OCI-LY3 (cell line): ENCODE data around the gene HTATIP2.

Experiments
- H2AFZ ChIP-seq: fragments of 200-600, 300-600 bp; shearing (Covaris generic); 2 replicates; pipeline ENCODE4 v1.6.0; 2014; ENCODE audit warnings: antibody characterized with exemption, low read depth, low read length
- H3K27ac ChIP-seq: fragments of 200-600, 300-600 bp; sonication (generic); 2 replicates; pipeline ENCODE4 v1.5.1; 2014; ENCODE audit warnings: mild to moderate bottlenecking, low read length, moderate library complexity, mixed read lengths
- H3K27me3 ChIP-seq: fragments of 200-600, 300-600 bp; sonication (generic); 2 replicates; pipeline ENCODE4 v1.6.1; 2014; ENCODE audit warnings: low read depth, low read length, mixed read lengths
- H3K36me3 ChIP-seq: fragments of 200-600, 300-600 bp; sonication (generic); replicated peaks from 2 replicates; pipeline ENCODE3; 2014; ENCODE audit warnings: low read depth, low read length, mixed read lengths
- H3K4me1 ChIP-seq: fragments of 300-600, 200-600 bp; sonication (generic); 2 replicates; pipeline ENCODE4 v1.6.1; 2014; ENCODE audit warnings: low read length, mixed read lengths
- H3K4me2 ChIP-seq: fragments of 200-600, 300-600 bp; sonication (generic); 2 replicates; pipeline ENCODE4 v1.6.1; 2014; ENCODE audit warnings: low read length, mixed read lengths
- H3K4me3 ChIP-seq: fragments of 300-600, 200-600 bp; sonication (generic); 2 replicates; pipeline ENCODE4 v1.5.1; 2014; ENCODE audit warnings: antibody characterized with exemption, mild to moderate bottlenecking, low read length, moderate library complexity
- H3K79me2 ChIP-seq: fragments of 300-600, 200-600 bp; shearing (Covaris generic); 2 replicates; pipeline ENCODE4 v1.6.1; 2014; ENCODE audit warnings: mild to moderate bottlenecking, low read length, mixed read lengths
- H3K9ac ChIP-seq: fragments of 300-600, 200-600 bp; shearing (Covaris generic); 2 replicates; pipeline ENCODE4 v1.6.0; 2014; ENCODE audit warnings: mild to moderate bottlenecking, low read length, moderate library complexity
- H3K9me3 ChIP-seq: fragments of 200-600, 300-600 bp; shearing (Covaris generic); 2 replicates; pipeline ENCODE4 v1.6.1; 2014; ENCODE audit warnings: low read length, mixed read lengths; ENCODE audit not compliant: insufficient read depth
- H4K20me1 ChIP-seq: fragments of 200-600, 300-600 bp; sonication (generic); 2 replicates; pipeline ENCODE4 v1.6.1; 2016; ENCODE audit warnings: low read length, mixed read lengths; ENCODE audit not compliant: insufficient read depth
- EZH2phosphoT487 ChIP-seq: fragments of 200-600 bp; shearing (Covaris generic); IDR thresholded peaks from 2 replicates; pipeline ENCODE4 v1.6.1; 2018; ENCODE audit warnings: antibody characterized with exemption, mixed run types, low read depth
- TF ChIP-seq, protein P1 (sequence below): fragments of 200-600, 300-600 bp; sonication (generic); IDR thresholded peaks from 2 replicates; pipeline ENCODE4 v1.5.1; 2014; ENCODE audit warnings: antibody characterized with exemption, low read length, low read depth

HTATIP2 gene

DNA sequence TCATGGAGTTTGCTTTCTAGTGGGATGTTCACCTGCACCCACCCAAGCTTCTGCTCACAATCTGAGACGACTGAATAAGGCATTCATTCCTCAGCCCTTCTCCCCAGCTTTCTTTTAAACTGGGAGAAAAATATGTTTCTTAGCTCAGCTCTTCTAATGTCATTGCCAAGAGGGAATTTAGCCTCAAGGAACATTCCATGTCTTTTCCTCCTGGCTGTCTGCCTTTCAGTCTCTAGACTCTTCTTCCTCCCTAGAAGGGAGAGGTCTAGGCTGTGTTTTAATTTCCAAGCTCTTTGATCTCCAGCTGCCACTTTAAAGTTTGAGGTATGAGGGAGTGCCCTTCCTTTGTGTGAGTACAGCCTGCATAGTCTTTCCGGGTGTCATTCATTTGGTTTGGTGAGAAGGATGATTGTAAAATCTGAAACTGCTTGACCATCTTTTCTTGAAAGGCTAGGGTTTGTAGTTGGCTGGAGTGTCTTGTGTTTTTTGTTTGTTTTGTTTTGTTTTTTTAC lies 11.7 kb upstream of the HTATIP2 start:
- Histone ChIP-seq H3K27ac (no peak overlapping the region), H2AFZ (no peak overlapping the region), H3K9me3 (no peaks in the 10 kb centered on the region), H3K9ac (no peak overlapping the region), H3K4me2 (no peak overlapping the region), H3K4me3 (no peak overlapping the region), H3K36me3 (no peaks in the 10 kb centered on the region), H4K20me1 (no peaks in the 10 kb centered on the region), H3K79me2 (no peaks in the 10 kb centered on the region), H3K4me1 (peaks cover 10% of the 10 kb centered on the region), H3K27me3 (no peaks in the 10 kb centered on the region)
- TF ChIP-seq, protein P1, sequence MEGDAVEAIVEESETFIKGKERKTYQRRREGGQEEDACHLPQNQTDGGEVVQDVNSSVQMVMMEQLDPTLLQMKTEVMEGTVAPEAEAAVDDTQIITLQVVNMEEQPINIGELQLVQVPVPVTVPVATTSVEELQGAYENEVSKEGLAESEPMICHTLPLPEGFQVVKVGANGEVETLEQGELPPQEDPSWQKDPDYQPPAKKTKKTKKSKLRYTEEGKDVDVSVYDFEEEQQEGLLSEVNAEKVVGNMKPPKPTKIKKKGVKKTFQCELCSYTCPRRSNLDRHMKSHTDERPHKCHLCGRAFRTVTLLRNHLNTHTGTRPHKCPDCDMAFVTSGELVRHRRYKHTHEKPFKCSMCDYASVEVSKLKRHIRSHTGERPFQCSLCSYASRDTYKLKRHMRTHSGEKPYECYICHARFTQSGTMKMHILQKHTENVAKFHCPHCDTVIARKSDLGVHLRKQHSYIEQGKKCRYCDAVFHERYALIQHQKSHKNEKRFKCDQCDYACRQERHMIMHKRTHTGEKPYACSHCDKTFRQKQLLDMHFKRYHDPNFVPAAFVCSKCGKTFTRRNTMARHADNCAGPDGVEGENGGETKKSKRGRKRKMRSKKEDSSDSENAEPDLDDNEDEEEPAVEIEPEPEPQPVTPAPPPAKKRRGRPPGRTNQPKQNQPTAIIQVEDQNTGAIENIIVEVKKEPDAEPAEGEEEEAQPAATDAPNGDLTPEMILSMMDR = no peak
- TF ChIP-seq EZH2phosphoT487 = no peak

DNA sequence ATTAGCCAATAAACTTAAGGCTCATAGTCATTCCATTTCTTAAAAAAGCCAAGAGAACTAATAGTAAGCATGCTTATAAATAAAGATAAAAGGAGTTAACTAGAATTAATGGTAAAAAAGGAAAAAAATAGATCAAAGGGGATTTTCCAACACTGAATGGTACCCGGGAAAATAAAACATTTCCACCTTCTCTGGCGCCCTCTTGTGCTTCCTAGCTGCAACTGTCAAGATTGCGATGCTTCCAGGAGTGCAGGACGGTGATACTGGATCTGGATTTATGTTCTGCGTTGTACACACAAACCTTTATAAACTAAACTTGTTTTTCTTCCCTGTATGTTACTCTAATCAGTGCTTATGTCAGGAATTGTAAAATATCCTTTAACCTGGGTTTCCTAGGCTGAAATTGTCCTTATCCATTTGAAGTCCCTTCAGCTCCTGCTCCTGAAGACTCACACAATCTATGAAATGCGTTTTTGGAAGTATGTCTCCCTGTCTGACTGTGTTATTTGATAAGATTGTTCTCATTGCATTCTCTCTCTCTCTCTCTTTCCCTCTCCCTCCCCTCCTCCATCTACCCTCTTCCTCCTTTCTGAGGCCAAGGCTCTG lies 9.6 kb upstream of the HTATIP2 start:
- Histone ChIP-seq H3K4me3 (no peak overlapping the region), H3K4me2 (peak overlapping the region; percentile 10), H3K36me3 (no peaks in the 10 kb centered on the region), H3K4me1 (peaks cover 7% of the 10 kb centered on the region), H3K9me3 (no peaks in the 10 kb centered on the region), H4K20me1 (no peaks in the 10 kb centered on the region), H3K27me3 (no peaks in the 10 kb centered on the region), H3K27ac (no peak overlapping the region), H2AFZ (no peak overlapping the region), H3K79me2 (no peaks in the 10 kb centered on the region), H3K9ac (no peak overlapping the region)
- TF ChIP-seq, protein P1 = peak; percentile 92
- no peak for TF ChIP-seq EZH2phosphoT487

DNA sequence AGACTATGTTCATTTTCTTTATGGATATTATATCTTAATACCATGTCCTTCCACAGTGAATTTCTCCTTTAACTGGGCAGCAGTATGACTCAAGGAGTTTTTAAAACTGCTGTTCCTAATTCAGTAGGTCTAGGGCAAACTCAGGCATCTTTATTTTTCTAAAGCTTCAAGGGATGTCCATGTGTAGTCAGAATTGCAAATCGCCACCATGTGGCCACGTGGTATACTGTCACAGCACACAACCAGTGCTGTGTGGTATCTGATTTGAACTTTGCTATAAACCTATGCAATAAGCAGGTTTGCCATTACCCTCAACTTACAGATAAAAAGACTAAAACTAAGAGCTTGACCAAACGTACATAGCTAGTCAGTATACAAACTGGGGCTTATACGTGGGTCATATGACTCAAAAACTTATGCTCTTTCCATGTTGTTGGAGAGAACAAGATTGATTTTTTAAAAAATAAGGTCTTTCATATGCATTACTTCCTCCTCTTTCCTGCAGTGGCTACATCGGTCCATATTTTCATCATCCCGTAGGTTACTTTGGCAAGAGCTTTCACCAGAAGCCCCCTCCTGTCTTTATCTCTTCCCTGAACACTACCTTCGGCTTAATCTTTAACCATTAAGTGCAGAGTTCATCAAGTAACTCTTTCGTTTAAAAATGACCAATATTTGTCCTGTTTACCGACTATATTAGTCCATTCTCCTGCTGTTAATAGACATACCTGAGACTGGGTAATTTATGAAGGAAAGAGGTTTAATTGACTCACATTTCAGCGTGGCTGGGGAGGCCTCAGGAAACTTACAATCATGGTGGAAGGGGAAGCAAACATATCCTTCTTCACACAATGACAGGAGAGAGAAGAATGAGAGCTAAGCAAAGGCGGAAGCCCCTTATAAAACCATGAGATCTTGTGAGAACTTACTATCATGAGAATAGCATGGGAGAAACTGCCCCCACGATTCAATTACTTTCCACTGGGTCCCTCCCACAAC lies 8.0 kb upstream of the HTATIP2 start:
- Histone ChIP-seq H3K4me1 (peaks cover 5% of the 10 kb centered on the region), H3K27ac (no peak overlapping the region), H3K27me3 (no peaks in the 10 kb centered on the region), H3K79me2 (no peaks in the 10 kb centered on the region), H3K4me3 (no peak overlapping the region), H3K9me3 (no peaks in the 10 kb centered on the region), H3K36me3 (no peaks in the 10 kb centered on the region), H2AFZ (no peak overlapping the region), H4K20me1 (no peaks in the 10 kb centered on the region), H3K4me2 (no peak overlapping the region), H3K9ac (no peak overlapping the region)
- TF ChIP-seq EZH2phosphoT487 = no peak
- TF ChIP-seq, protein P1 = peak; percentile 52

DNA sequence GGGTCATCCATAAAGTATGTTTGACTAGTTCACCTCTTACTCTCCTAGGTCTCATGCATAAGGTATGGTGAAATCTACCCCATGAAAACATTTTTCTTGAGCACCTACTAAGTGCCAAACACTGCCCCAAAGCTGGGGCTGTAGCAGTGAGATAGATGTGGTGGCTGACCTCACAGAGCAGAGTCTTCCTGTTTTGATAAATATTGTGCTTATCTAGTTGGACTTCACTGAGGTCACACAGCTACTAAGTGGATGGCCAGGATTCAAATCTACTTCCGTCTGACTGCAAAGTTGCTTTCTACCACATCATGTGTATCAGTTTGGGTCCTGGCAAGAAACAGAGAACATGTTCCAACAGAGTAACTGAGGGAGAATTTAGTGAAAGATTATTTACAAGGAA lies 6.4 kb upstream of the HTATIP2 start:
- no peaks in the 10 kb centered on the region for H3K36me3 ChIP-seq
- H3K27me3 ChIP-seq = no peaks in the 10 kb centered on the region
- H3K4me3 ChIP-seq = no peak overlapping the region
- no peak overlapping the region for H2AFZ ChIP-seq
- H3K4me1 ChIP-seq = peaks cover 7% of the 10 kb centered on the region; the same call in 1 of the 2 replicates
- H3K27ac ChIP-seq = no peak overlapping the region
- H3K9ac ChIP-seq = no peak overlapping the region
- no peak for TF ChIP-seq EZH2phosphoT487
- TF ChIP-seq, protein P1 = no peak
- H4K20me1 ChIP-seq = no peaks in the 10 kb centered on the region
- no peaks in the 10 kb centered on the region for H3K9me3 ChIP-seq
- no peak overlapping the region for H3K4me2 ChIP-seq
- H3K79me2 ChIP-seq = no peaks in the 10 kb centered on the region
